ENCODE data around the gene LRMDA.

DNA sequence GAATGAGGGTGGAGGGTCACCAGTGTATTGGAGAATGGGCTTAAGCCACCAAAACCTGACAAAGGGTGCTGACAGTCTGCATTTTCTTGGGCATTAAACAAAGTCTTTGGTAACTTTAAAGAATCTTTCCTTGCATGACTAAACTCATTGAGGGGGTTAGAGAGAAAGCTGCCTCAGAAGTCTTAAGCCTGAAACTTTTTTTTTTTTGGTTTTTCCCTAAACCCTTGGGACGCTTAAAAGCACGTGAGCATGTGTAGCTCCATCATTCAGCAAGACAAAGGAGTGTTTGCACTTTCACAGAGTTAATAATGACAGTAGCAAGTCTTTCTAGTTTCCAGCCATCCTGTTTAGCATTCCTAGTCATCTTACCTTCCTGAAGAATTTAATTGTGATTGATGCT is 110.7 kb downstream of the LRMDA start:
- TF ChIP-seq ZNF549 (tag by site-specific recombination; IDR thresholded peaks at IDR 0.05) (no peak), ZNF302 (tag by site-specific recombination; IDR thresholded peaks at IDR 0.05; ENCODE audit: low read depth) (no peak), ZNF529 (tag by site-specific recombination; IDR thresholded peaks at IDR 0.05; ENCODE audit: insufficient replicate concordance) (no peak), CTCF (tag by site-specific recombination; IDR thresholded peaks at IDR 0.05) (no peak), ZFP3 (tag by site-specific recombination; IDR thresholded peaks at IDR 0.05; ENCODE audit: low read depth) (no peak), KLF10 (tag by site-specific recombination; IDR thresholded peaks at IDR 0.05) (no peak)
- TF ChIP-seq, protein P1, sequence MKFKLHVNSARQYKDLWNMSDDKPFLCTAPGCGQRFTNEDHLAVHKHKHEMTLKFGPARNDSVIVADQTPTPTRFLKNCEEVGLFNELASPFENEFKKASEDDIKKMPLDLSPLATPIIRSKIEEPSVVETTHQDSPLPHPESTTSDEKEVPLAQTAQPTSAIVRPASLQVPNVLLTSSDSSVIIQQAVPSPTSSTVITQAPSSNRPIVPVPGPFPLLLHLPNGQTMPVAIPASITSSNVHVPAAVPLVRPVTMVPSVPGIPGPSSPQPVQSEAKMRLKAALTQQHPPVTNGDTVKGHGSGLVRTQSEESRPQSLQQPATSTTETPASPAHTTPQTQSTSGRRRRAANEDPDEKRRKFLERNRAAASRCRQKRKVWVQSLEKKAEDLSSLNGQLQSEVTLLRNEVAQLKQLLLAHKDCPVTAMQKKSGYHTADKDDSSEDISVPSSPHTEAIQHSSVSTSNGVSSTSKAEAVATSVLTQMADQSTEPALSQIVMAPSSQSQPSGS (tag by site-specific recombination; IDR thresholded peaks at IDR 0.05; ENCODE audit: low read depth), result no peak
